ENCODE results near the gene RRP8. TPM values are rescaled to one million over a fixed set of nuclear protein-coding genes. Genes with fewer than 3 reads are reported as not detected.

RRP8 gene
- total RNA-seq: 10 to 100 TPM; 13.9 to 21.7 (median 17.2) TPM

GRCh38 chr11:6603287-6604080 is at the start of gene RRP8, which contains the start of gene ILK:
TSS of gene RRP8 (minus strand) at chr11:6603616. CDS start at chr11:6603502, 114 bp downstream.
TSS of gene ILK (plus strand) at chr11:6603774. CDS start at chr11:6604272, 498 bp downstream.
- WGBS, 10 experiments: 0 to 2% (median 0%) methylated on average over 1 to 9 of the region's 72 CpGs; no CpG with 5 or more reads in 5 of the 10 experiments
- H3K4me1 ChIP-seq (replicated peaks in 1 of 2): peaks cover 26 to 36% of the 10 kb centered on the region in 2 donors
- H3K4me3 ChIP-seq: peak within 1 kb of the TSS; percentile 62 to 91 (median 88)
- ATAC-seq (replicated peaks in 6 of 8): peak; percentile 73 to 85 (median 76)
- peak within 1 kb of the TSS; percentile 80 to 89 for H3K27ac ChIP-seq
- in situ Hi-C loops (cut with MboI; ENCODE audit: low pct_unique_long_range_greater_than_20kb in 2 of 9, low sequenced_read_pairs in 9 of 9, unreplicated experiment in 9 of 9): loop anchor here in 2 of 9 experiments (25.0 kb wide), 1 partner anchor 216 kb away; the partner anchor contains the start of gene SMPD1 (in 2 of the 2)

DNA sequence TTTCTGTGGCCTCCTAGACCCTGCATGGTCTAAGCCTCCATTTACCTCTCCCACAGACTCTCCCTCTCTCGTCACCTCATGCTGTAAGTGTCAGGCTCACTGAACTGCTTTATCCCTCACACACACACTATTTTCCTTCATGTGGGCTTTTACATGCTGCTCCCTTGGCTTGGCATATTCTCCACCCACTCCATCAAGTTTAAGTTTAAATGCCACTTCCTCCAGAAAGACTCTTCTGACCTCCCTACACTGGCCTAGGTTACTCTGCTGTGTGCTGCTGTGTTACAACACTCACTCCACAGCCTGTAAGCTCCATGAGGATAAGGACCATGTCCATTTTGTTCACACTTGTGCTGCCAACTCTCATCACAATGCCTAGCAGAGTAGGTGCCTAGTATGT is 49.7 kb upstream of the RRP8 start:
- ATAC-seq (replicated peaks in 6 of 8): no peak
- H3K4me1 ChIP-seq (replicated peaks in 1 of 2): peaks cover 17 to 37% of the 10 kb centered on the region in 2 donors
- H3K27ac ChIP-seq: no peak overlapping the region
- in situ Hi-C loops (cut with MboI; ENCODE audit: low pct_unique_long_range_greater_than_20kb in 2 of 9, low sequenced_read_pairs in 9 of 9, unreplicated experiment in 9 of 9): no loop called here
- WGBS, 10 experiments: 100% methylated on average over 1 of the region's 1 CpG; no CpG with 5 or more reads in 7 of the 10 experiments
- no peak overlapping the region for H3K4me3 ChIP-seq

DNA sequence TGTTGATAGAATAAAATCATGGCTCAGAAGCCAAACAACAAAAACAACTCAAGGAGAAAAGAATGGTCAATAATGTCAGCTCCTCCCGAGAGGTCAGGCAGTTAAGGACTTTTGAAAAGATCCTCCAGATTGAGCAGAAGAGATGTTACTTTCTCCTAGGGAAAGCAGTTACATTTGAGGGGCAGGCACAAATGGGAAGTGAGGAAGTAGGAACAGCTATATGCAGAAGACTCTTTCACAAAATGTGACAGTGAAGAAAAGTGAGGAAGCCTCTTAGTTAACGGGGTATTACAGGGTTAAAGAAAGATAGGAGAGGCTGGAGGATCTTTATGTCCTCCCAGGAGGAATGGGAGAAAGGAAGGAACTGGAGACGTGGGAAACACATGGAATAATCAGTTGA is 48.8 kb upstream of the RRP8 start:
- 33 to 94% (median 68%) methylated on average over 2 to 3 of the region's 3 CpGs for WGBS, 10 experiments
- Histone ChIP-seq H3K27ac (no peak overlapping the region), H3K4me3 (no peak overlapping the region), H3K4me1 (replicated peaks in 1 of 2) (peaks cover 23 to 45% of the 10 kb centered on the region in 2 donors)
- in situ Hi-C loops (cut with MboI; ENCODE audit: low pct_unique_long_range_greater_than_20kb in 2 of 9, low sequenced_read_pairs in 9 of 9, unreplicated experiment in 9 of 9): no loop called here
- ATAC-seq (replicated peaks in 6 of 8): no peak

DNA sequence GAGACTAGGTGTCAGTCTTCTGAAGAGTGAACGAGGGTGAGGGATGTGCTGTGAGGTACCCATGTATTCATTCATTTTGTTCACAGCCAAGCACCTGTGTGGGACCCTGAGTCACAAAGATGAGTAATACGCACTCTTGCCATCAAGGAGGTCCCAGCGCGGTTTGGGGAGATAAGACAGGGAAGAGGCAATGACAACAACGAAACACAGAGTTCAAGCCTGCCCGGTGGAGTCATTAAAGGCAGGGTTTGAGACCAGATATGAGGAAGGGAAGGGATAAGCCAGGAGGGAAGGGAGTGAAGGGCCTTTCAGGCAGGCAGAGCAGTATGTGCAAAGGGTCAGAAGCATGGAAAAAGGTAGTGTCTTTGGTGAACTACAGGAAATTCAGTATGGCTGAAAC is 47.6 kb upstream of the RRP8 start:
- no peak for ATAC-seq (replicated peaks in 6 of 8)
- WGBS, 10 experiments: 46 to 96% (median 83%) methylated on average over 2 to 6 of the region's 6 CpGs; no CpG with 5 or more reads in 2 of the 10 experiments
- in situ Hi-C loops (cut with MboI; ENCODE audit: low pct_unique_long_range_greater_than_20kb in 2 of 9, low sequenced_read_pairs in 9 of 9, unreplicated experiment in 9 of 9): no loop called here
- H3K4me1 ChIP-seq (replicated peaks in 1 of 2): peaks cover 30 to 44% of the 10 kb centered on the region in 2 donors
- no peak overlapping the region for H3K27ac ChIP-seq
- no peak overlapping the region for H3K4me3 ChIP-seq

DNA sequence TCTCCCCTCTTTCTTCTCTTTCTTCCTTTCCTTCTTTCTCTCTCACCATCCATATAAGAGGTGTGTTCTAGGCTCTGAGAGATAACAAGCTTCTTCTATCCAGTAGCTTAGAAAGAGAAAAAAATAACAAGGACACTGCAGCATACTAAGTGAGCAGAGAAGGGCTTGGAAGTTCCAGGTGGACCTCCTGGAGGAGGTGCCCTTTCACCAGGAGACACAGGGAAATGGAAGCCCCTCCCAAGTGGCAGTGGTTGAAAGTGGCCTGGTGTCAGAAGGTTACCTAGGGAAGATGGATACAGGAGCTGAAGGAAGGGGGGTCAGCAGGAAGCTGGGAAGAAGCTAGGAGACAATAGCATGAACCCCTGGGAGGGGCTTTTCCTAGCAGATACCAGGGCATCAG is 46.7 kb upstream of the RRP8 start:
- no peak overlapping the region for H3K27ac ChIP-seq
- peaks cover 32 to 44% of the 10 kb centered on the region in 2 donors for H3K4me1 ChIP-seq (replicated peaks in 1 of 2)
- in situ Hi-C loops (cut with MboI; ENCODE audit: low pct_unique_long_range_greater_than_20kb in 2 of 9, low sequenced_read_pairs in 9 of 9, unreplicated experiment in 9 of 9): no loop called here
- H3K4me3 ChIP-seq: no peak overlapping the region
- ATAC-seq (replicated peaks in 6 of 8): no peak

DNA sequence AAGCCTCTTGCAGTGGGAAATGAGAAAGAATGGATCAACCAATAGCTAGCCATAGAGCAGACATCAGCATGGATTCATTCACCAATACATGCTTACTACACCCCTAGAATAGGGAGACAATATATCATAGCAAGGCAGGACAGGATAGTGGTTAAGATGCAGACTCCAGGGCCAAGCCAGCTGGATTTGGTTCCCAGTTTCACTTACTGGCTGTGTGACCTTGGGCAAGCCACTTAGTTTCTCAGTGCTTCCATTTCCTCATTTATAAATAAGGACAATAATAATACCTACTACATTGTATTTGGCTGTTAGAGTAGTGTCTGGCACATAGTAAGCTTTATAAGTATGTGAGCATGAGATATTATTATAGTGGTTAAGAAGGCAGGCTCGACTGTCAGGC is 45.1 kb upstream of the RRP8 start:
- H3K4me3 ChIP-seq: no peak overlapping the region
- no peak overlapping the region for H3K27ac ChIP-seq
- H3K4me1 ChIP-seq (replicated peaks in 1 of 2): peaks cover 21 to 30% of the 10 kb centered on the region in 2 donors
- no peak for ATAC-seq (replicated peaks in 6 of 8)
- 0 to 100% (median 73%) methylated on average over 1 of the region's 1 CpG; no CpG with 5 or more reads in 4 of the 10 experiments for WGBS, 10 experiments
- in situ Hi-C loops (cut with MboI; ENCODE audit: low pct_unique_long_range_greater_than_20kb in 2 of 9, low sequenced_read_pairs in 9 of 9, unreplicated experiment in 9 of 9): no loop called here

- Histone ChIP-seq H3K27ac (no peak overlapping the region), H3K4me1 (replicated peaks in 1 of 2) (peaks cover 21 to 24% of the 10 kb centered on the region in 2 donors), H3K4me3 (no peak overlapping the region)
- in situ Hi-C loops (cut with MboI; ENCODE audit: low pct_unique_long_range_greater_than_20kb in 2 of 9, low sequenced_read_pairs in 9 of 9, unreplicated experiment in 9 of 9): no loop called here
- no peak for ATAC-seq (replicated peaks in 6 of 8)
- WGBS, 10 experiments: 50 to 100% (median 88%) methylated on average over 1 to 2 of the region's 2 CpGs; no CpG with 5 or more reads in 3 of the 10 experiments
Measured at GRCh38 chr11:6647836-6648235, 44.4 kb upstream of the RRP8 start.

DNA sequence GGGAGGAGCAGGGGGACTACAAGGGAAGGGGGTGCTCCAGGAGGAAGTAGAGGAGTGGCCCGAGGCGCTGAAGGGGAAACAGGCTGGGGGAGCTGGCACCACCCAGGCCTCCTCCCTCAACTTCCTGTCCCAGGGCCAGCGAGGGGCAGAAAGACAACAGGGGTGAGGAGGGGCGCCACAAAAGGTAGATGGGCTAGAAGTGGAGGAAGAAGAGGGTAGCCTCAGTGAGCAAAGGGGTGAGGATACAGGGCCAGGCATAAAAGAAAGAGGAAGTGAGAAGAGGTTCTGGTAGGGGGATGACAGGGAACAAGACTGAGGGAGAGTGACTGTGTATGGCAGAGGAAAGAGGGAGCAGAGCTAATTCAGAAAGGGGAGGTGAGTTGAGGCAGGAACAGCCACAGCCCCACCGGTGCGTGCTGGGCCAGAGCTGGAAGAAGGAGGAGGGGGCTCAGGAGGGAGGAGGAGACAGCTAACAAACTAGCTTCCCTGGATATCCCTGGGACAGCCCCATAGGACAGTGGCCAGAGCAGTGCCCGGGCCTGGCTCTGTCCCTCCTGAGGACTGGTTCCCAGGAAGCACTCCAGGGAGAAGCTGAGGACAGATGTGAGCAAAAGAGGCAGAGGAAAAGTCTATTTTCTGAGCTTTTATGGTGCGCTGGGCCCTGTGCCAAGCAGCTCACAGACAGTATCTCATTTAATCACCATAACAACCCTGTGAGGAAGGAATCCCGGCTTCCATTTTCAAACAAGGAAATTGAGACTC is 43.7 kb upstream of the RRP8 start:
- Histone ChIP-seq H3K4me3 (no peak overlapping the region), H3K4me1 (replicated peaks in 1 of 2) (peaks cover 18 to 21% of the 10 kb centered on the region in 2 donors), H3K27ac (peak overlapping the region in 1 of 2 donors; percentile 44)
- ATAC-seq (replicated peaks in 6 of 8): peak; percentile 9 to 95 (median 72)
- WGBS, 10 experiments: 19 to 80% (median 52%) methylated on average over 1 to 4 of the region's 9 CpGs; no CpG with 5 or more reads in 3 of the 10 experiments
- in situ Hi-C loops (cut with MboI; ENCODE audit: low pct_unique_long_range_greater_than_20kb in 2 of 9, low sequenced_read_pairs in 9 of 9, unreplicated experiment in 9 of 9): no loop called here

GRCh38 chr11:6646576-6646917 is 43.1 kb upstream of the RRP8 start:
- Histone ChIP-seq H3K27ac (peak overlapping the region in 1 of 2 donors; percentile 44), H3K4me3 (no peak overlapping the region), H3K4me1 (replicated peaks in 1 of 2) (peaks cover 18 to 21% of the 10 kb centered on the region in 2 donors)
- WGBS, 10 experiments: 25 to 86% (median 80%) methylated on average over 2 of the region's 3 CpGs; no CpG with 5 or more reads in 7 of the 10 experiments
- ATAC-seq (replicated peaks in 6 of 8): peak in 5 of 8 experiments; percentile 4 to 71 (median 32)
- in situ Hi-C loops (cut with MboI; ENCODE audit: low pct_unique_long_range_greater_than_20kb in 2 of 9, low sequenced_read_pairs in 9 of 9, unreplicated experiment in 9 of 9): no loop called here

GRCh38 chr11:6646071-6646470 is 42.7 kb upstream of the RRP8 start:
- 0 to 89% (median 45%) methylated on average over 1 to 5 of the region's 12 CpGs; no CpG with 5 or more reads in 6 of the 10 experiments for WGBS, 10 experiments
- H3K4me3 ChIP-seq: no peak overlapping the region
- in situ Hi-C loops (cut with MboI; ENCODE audit: low pct_unique_long_range_greater_than_20kb in 2 of 9, low sequenced_read_pairs in 9 of 9, unreplicated experiment in 9 of 9): no loop called here
- peaks cover 18 to 21% of the 10 kb centered on the region in 2 donors for H3K4me1 ChIP-seq (replicated peaks in 1 of 2)
- no peak overlapping the region for H3K27ac ChIP-seq
- peak in 3 of 8 experiments; percentile 11 to 83 (median 70) for ATAC-seq (replicated peaks in 6 of 8)

DNA sequence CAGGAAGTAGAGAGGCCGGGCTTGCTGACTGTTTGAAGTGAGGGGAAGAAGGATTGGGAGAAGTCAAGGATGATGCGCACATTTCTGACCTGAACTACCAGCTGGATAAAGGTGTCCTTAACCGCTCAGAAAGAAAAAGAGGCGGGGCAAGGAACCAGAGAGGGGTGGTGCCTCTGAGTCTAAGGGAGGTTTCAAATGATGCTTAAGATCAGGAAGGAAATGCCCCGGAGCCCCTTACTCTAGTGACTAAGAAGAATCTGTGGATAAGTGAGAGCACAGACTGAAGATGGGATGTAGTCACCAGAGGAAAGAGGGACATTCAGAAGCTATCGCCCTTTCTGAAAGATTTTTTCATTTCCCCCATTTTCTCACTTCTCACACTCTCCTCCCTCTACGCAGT is 39.5 kb upstream of the RRP8 start:
- Histone ChIP-seq H3K4me1 (replicated peaks in 1 of 2) (peaks cover 21 to 22% of the 10 kb centered on the region in 2 donors), H3K4me3 (no peak overlapping the region), H3K27ac (no peak overlapping the region)
- ATAC-seq (replicated peaks in 6 of 8): no peak
- in situ Hi-C loops (cut with MboI; ENCODE audit: low pct_unique_long_range_greater_than_20kb in 2 of 9, low sequenced_read_pairs in 9 of 9, unreplicated experiment in 9 of 9): no loop called here
- WGBS, 10 experiments: 73 to 100% (median 89%) methylated on average over 1 to 6 of the region's 7 CpGs; no CpG with 5 or more reads in 1 of the 10 experiments

DNA sequence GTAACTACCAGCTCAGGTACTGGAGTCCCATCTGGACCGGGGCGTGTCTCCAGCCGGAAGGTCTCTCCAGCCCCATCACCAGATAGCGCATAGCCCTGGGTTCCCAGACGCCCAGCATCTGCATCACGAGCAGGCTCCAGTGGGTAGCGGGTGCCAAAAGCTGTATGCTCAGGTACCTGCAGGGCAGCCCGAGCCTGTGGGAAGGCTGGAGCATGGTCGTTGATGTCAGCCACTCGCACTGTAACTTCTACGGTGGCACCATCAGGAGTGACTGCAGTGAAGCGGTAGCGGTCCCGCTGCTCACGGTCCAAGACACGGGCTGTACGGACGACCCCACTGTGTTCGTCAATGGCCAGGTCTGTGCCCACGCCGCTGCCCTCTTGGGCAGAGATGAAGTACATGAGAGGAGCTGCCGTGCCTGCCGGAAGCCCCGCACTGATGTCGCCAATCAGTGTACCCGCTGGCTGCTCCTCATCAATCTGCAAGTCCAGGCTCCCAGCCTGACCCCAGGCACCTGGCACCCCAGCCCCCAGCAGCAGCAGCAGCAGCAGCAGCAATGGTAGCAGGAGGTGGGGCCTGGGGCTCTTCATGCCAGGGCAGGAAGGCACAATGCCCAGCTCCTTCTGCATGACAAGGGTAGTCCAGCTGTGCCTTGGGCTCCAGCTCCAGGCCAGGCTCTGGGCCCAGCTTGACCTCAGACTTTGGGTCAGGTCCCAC is 37.7 kb upstream of the RRP8 start:
- in situ Hi-C loops (cut with MboI; ENCODE audit: low pct_unique_long_range_greater_than_20kb in 2 of 9, low sequenced_read_pairs in 9 of 9, unreplicated experiment in 9 of 9): no loop called here
- Histone ChIP-seq H3K27ac (no peak overlapping the region), H3K4me3 (no peak overlapping the region), H3K4me1 (replicated peaks in 1 of 2) (peaks cover 13 to 19% of the 10 kb centered on the region in 2 donors)
- 95 to 100% (median 100%) methylated on average over 1 to 10 of the region's 26 CpGs; no CpG with 5 or more reads in 4 of the 10 experiments for WGBS, 10 experiments
- ATAC-seq (replicated peaks in 6 of 8): no peak
